ENCODE measurements around the gene ANO6.

DNA sequence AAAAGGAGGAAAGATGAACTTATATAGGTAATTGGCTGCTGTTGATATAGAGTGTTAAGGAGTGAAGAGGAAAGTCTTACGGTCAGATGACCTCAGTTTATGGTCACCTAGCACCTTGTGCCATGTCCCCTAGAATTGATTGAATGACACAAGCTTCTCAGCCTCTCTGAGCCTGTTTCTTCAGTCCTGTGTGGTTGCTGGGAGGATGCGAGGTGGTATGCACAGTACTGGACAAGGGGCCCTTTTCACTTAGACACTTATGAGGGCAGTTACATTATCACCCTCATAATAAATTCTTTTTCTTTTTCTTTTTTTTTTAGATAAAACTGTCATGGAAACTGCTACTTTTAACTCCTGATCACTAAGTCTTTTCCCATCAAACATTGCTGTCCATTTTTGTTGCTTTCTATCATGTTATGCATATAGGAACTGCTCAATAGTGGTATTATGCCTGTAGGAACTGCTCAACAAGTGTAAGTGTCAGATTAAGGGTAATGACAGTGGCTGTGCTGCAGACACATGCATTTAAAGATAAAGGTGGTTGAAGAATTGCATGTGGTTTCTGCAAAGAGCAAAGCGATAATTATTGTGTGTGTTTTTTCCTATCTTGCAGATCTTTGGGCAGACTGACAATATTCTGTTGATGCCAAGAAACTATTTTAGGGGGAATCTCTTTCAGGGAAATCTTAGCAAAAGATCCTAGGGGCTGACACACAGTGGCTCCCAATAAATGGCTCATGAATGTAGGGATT lies 11.6 kb downstream of the ANO6 start:
- TF ChIP-seq POLR2A (IDR thresholded peaks at IDR 0.05), result no peak
- TF ChIP-seq, protein P1, sequence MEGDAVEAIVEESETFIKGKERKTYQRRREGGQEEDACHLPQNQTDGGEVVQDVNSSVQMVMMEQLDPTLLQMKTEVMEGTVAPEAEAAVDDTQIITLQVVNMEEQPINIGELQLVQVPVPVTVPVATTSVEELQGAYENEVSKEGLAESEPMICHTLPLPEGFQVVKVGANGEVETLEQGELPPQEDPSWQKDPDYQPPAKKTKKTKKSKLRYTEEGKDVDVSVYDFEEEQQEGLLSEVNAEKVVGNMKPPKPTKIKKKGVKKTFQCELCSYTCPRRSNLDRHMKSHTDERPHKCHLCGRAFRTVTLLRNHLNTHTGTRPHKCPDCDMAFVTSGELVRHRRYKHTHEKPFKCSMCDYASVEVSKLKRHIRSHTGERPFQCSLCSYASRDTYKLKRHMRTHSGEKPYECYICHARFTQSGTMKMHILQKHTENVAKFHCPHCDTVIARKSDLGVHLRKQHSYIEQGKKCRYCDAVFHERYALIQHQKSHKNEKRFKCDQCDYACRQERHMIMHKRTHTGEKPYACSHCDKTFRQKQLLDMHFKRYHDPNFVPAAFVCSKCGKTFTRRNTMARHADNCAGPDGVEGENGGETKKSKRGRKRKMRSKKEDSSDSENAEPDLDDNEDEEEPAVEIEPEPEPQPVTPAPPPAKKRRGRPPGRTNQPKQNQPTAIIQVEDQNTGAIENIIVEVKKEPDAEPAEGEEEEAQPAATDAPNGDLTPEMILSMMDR (IDR thresholded peaks at IDR 0.05), result no peak
